GM23248 (cell line): Measurements from ENCODE around the gene NUP153. TPM values are rescaled to one million over a fixed set of nuclear protein-coding genes. Genes with fewer than 3 reads are reported as not detected.

Experiments used
- DNase-seq: peaks from one replicate; pipeline ENCODE4 v3.0.0-alpha.2; 2015
- H2AFZ ChIP-seq: fragments of 200-600 bp; sonication (generic); 2 replicates; pipeline ENCODE4 v1.6.1; 2016; ENCODE audit warnings: antibody characterized with exemption
- H3F3A ChIP-seq: fragments of 200-600 bp; sonication (generic); 2 replicates; pipeline ENCODE4 v1.6.1; 2016; ENCODE audit warnings: mild to moderate bottlenecking, antibody characterized with exemption, mixed run types; ENCODE audit not compliant: insufficient read depth
- H3K27ac ChIP-seq: fragments of 200-600 bp; sonication (generic); 2 replicates; pipeline ENCODE4 v1.5.1; 2016; ENCODE audit warnings: mild to moderate bottlenecking
- H3K27me3 ChIP-seq: fragments of 200-600 bp; sonication (generic); replicated peaks from 2 replicates; pipeline ENCODE4 v1.6.1; 2016; ENCODE audit warnings: mild to moderate bottlenecking; ENCODE audit not compliant: insufficient read depth
- H3K36me3 ChIP-seq: fragments of 200-600 bp; sonication (generic); 2 replicates; pipeline ENCODE4 v1.6.1; 2016; ENCODE audit warnings: low read depth, mild to moderate bottlenecking
- H3K4me1 ChIP-seq: fragments of 200-600 bp; sonication (generic); 2 replicates; pipeline ENCODE4 v1.6.1; 2016; ENCODE audit warnings: mild to moderate bottlenecking; ENCODE audit not compliant: insufficient read depth
- H3K4me2 ChIP-seq: fragments of 200-600 bp; sonication (generic); one replicate; pipeline ENCODE4 v1.6.1; 2016; ENCODE audit warnings: mild to moderate bottlenecking; ENCODE audit not compliant: unreplicated experiment
- H3K4me3 ChIP-seq: fragments of 200-600 bp; sonication (generic); 2 replicates; pipeline ENCODE4 v1.5.1; 2016; ENCODE audit warnings: mild to moderate bottlenecking
- H3K79me2 ChIP-seq: fragments of 200-600 bp; sonication (generic); 2 replicates; pipeline ENCODE4 v1.6.1; 2016; ENCODE audit warnings: mild to moderate bottlenecking; ENCODE audit not compliant: insufficient read depth
- H3K9ac ChIP-seq: fragments of 200-600 bp; sonication (generic); 2 replicates; pipeline ENCODE4 v1.6.1; 2016; ENCODE audit warnings: mild to moderate bottlenecking
- H3K9me2 ChIP-seq: fragments of 200-600 bp; sonication (generic); 2 replicates; pipeline ENCODE4 v1.6.1; 2016; ENCODE audit warnings: mixed run types, mild to moderate bottlenecking, moderate library complexity; ENCODE audit not compliant: insufficient read depth
- H3K9me3 ChIP-seq: fragments of 200-600 bp; sonication (generic); one replicate; pipeline ENCODE4 v1.6.1; 2017; ENCODE audit warnings: low read depth
- H4K20me1 ChIP-seq: fragments of 200-600 bp; sonication (generic); 2 replicates; pipeline ENCODE4 v1.6.0; 2016; ENCODE audit not compliant: insufficient read depth
- EZH2 ChIP-seq: fragments of 200-600 bp; sonication (generic); IDR thresholded peaks from 2 replicates; pipeline ENCODE4 v1.6.1; 2018; ENCODE audit warnings: antibody characterized with exemption, mild to moderate bottlenecking; ENCODE audit not compliant: insufficient read depth, poor library complexity, severe bottlenecking
- EZH2phosphoT487 ChIP-seq: fragments of 200-600 bp; sonication (generic); IDR thresholded peaks from 2 replicates; pipeline ENCODE4 v1.6.1; 2018; ENCODE audit warnings: antibody characterized with exemption, moderate library complexity, mild to moderate bottlenecking, low read depth; ENCODE audit not compliant: insufficient read depth
- WGBS, 2 experiments: methylation state at CpG; one replicate each; pipeline ENCODE4 v1.1.6; 2015 to 2017; ENCODE audit warnings: low lambda C conversion rate in 2 of 2, low coverage in 1 of 2; ENCODE audit errors: missing lambda C conversion rate in 2 of 2; 5-methylcytosine and 5-hydroxymethylcytosine counted together
- in situ Hi-C: fragments of 300-500 bp; cut with MboI; formaldehyde crosslinking; loops from 2 replicates; pipeline ENCODE4 v1.15.0; 2020
- polyA plus RNA-seq: library from polyadenylated mRNA; unstranded; fragments of >200 nt; fragmentation: Nextera tagmentation; extraction: Ambion mirVana; gene quantifications from 2 replicates; pipeline ENCODE4 v1.2.1, GENCODE V29; 2016
- total RNA-seq: library from RNA; depleted of rRNA; stranded (reverse); fragments of >200 nt; shearing (Covaris generic); gene quantifications from 2 replicates; pipeline ENCODE4 v1.2.3, GENCODE V29; 2014

NUP153 gene
- total and polyA plus RNA-seq, 2 experiments from 2014 or later: 12.6 to 25.3 TPM

- H4K20me1 ChIP-seq: no peaks in the 10 kb centered on the region
- TF ChIP-seq EZH2phosphoT487 (no peak), EZH2 (no peak)
- DNase-seq: no peak
- in situ Hi-C loops: no loop called here
- no peaks in the 10 kb centered on the region for H3K27me3 ChIP-seq
- H3K9ac ChIP-seq: no peak overlapping the region
- peaks cover 22% of the 10 kb centered on the region for H3F3A ChIP-seq
- no peak overlapping the region for H3K27ac ChIP-seq
- no peak overlapping the region for H3K4me2 ChIP-seq
- peaks cover 19% of the 10 kb centered on the region for H3K36me3 ChIP-seq
- peaks cover 18% of the 10 kb centered on the region for H3K79me2 ChIP-seq
- no peaks in the 10 kb centered on the region for H3K9me3 ChIP-seq
- whole genome bisulfite sequencing, 2 experiments: 96 to 97% methylated on average over 4 of the region's 4 CpGs
- no peaks in the 10 kb centered on the region for H3K9me2 ChIP-seq
- H3K4me1 ChIP-seq: peaks cover 14% of the 10 kb centered on the region; the same call in 1 of the 2 replicates
- no peak overlapping the region for H3K4me3 ChIP-seq
- no peak overlapping the region for H2AFZ ChIP-seq
Measured at GRCh38 chr6:17606606-17607005, 100.1 kb downstream of the NUP153 start.

GRCh38 chr6:17602888-17603287, 103.8 kb downstream of the NUP153 start:
- 5 to 14% methylated on average over 1 of the region's 1 CpG for WGBS, 2 experiments
- TF ChIP-seq EZH2 (no peak), EZH2phosphoT487 (no peak)
- in situ Hi-C loops: no loop called here
- Histone ChIP-seq H3K27me3 (no peaks in the 10 kb centered on the region), H3K4me3 (no peak overlapping the region), H3K9ac (no peak overlapping the region), H2AFZ (no peak overlapping the region), H3K9me2 (no peaks in the 10 kb centered on the region), H3K36me3 (peaks cover 5% of the 10 kb centered on the region), H3K9me3 (no peaks in the 10 kb centered on the region), H3K4me2 (no peak overlapping the region), H3K4me1 (peaks cover 18% of the 10 kb centered on the region), H3K27ac (no peak overlapping the region), H4K20me1 (no peaks in the 10 kb centered on the region), H3K79me2 (peaks cover 27% of the 10 kb centered on the region), H3F3A (peaks cover 5% of the 10 kb centered on the region)
- DNase-seq: no peak

- H3K27me3 ChIP-seq: no peaks in the 10 kb centered on the region
- TF ChIP-seq EZH2phosphoT487 (no peak), EZH2 (no peak)
- peak overlapping the region; percentile 87 for H3K4me3 ChIP-seq
- peak overlapping the region; percentile 92 for H3K9ac ChIP-seq
- H3K79me2 ChIP-seq: peaks cover 27% of the 10 kb centered on the region
- no peaks in the 10 kb centered on the region; the same call in 1 of the 2 replicates for H3K36me3 ChIP-seq
- DNase-seq: no peak
- in situ Hi-C loops: no loop called here
- no peaks in the 10 kb centered on the region for H3F3A ChIP-seq
- H2AFZ ChIP-seq: peak overlapping the region; percentile 97
- H3K27ac ChIP-seq: peak overlapping the region; percentile 78
- no peaks in the 10 kb centered on the region for H3K9me2 ChIP-seq
- H4K20me1 ChIP-seq: no peaks in the 10 kb centered on the region
- whole genome bisulfite sequencing, 2 experiments: 1 to 3% methylated on average over 5 of the region's 5 CpGs
- H3K4me1 ChIP-seq: peaks cover 18% of the 10 kb centered on the region
- H3K4me2 ChIP-seq: peak overlapping the region; percentile 98
- H3K9me3 ChIP-seq: no peaks in the 10 kb centered on the region
Measured at GRCh38 chr6:17601386-17601703, 105.4 kb downstream of the NUP153 start.

GRCh38 chr6:17600527-17601385, 106.0 kb downstream of the NUP153 start:
- H3K4me2 ChIP-seq: peak overlapping the region; percentile 98
- peaks cover 18% of the 10 kb centered on the region for H3K4me1 ChIP-seq
- peak overlapping the region; percentile 92 for H3K9ac ChIP-seq
- H3F3A ChIP-seq: no peaks in the 10 kb centered on the region
- peak overlapping the region; percentile 87 for H3K4me3 ChIP-seq
- no peaks in the 10 kb centered on the region for H3K27me3 ChIP-seq
- H4K20me1 ChIP-seq: no peaks in the 10 kb centered on the region
- no peaks in the 10 kb centered on the region for H3K9me3 ChIP-seq
- H3K79me2 ChIP-seq: peaks cover 27% of the 10 kb centered on the region
- no peaks in the 10 kb centered on the region; the same call in 1 of the 2 replicates for H3K36me3 ChIP-seq
- in situ Hi-C loops: no loop called here
- H3K9me2 ChIP-seq: no peaks in the 10 kb centered on the region
- peak; percentile 75 for DNase-seq
- WGBS, 2 experiments: 0 to 2% methylated on average over 42 to 51 of the region's 77 CpGs
- peak overlapping the region; percentile 78 for H3K27ac ChIP-seq
- peak overlapping the region; percentile 97 for H2AFZ ChIP-seq
- TF ChIP-seq EZH2phosphoT487: no peak
- no peak for TF ChIP-seq EZH2
